H1 (cell line): Measurements from ENCODE around the gene ULK2. TPM values are rescaled to one million over a fixed set of nuclear protein-coding genes. Genes with fewer than 3 reads are reported as not detected.

Source experiments
- CTCF ChIA-PET: fragments of 300-600 bp; sonication (Branson Sonifier 250); formaldehyde crosslinking; loops from one replicate; lab custom pipeline; 2021; ENCODE audit not compliant: partially characterized antibody; lab: Charles Lee
- POLR2A ChIA-PET: fragments of 300-600 bp; sonication (Branson Sonifier 250); formaldehyde crosslinking; loops from one replicate; lab custom pipeline; 2021; ENCODE audit warnings: inconsistent platforms; ENCODE audit not compliant: partially characterized antibody; lab: Charles Lee
- DNase-seq, 2 experiments: peaks; one replicate each; pipeline versions ENCODE4 v3.0.0 to v3.0.0-alpha.2; 2010 to 2022; ENCODE audit warnings: low spot score in 2 of 2, low read depth in 1 of 2, mixed read lengths in 1 of 2
- FAIRE-seq: peaks from 2 replicates; lab custom pipeline; 2011; peaks lifted over from hg19 to GRCh38; lab: Jason Lieb, UNC
- H2AFZ ChIP-seq: 2 replicates; pipeline ENCODE4 v1.8.1; 2012; ENCODE audit warnings: low read length, inconsistent platforms
- H2AK5ac ChIP-seq: 2 replicates; pipeline ENCODE4 v1.6.1; 2013; ENCODE audit warnings: low read depth, low read length
- H2BK120ac ChIP-seq: replicated peaks from 2 replicates; pipeline ENCODE3; 2013; ENCODE audit warnings: low read depth, low read length, inconsistent platforms
- H2BK12ac ChIP-seq: 2 replicates; pipeline ENCODE4 v1.6.1; 2013; ENCODE audit warnings: low read depth, low read length
- H2BK15ac ChIP-seq: 2 replicates; pipeline ENCODE4 v1.6.1; 2013; ENCODE audit warnings: low read length
- H2BK20ac ChIP-seq: 2 replicates; pipeline ENCODE4 v1.6.1; 2013; ENCODE audit warnings: low read length
- H2BK5ac ChIP-seq: 2 replicates; pipeline ENCODE4 v1.6.1; 2013; ENCODE audit warnings: low read depth, low read length
- H3K14ac ChIP-seq: 2 replicates; pipeline ENCODE4 v1.6.1; 2013; ENCODE audit warnings: inconsistent platforms; ENCODE audit not compliant: insufficient read length
- H3K18ac ChIP-seq: 2 replicates; pipeline ENCODE4 v1.6.1; 2013; ENCODE audit warnings: low read length; ENCODE audit errors: extremely low read depth
- H3K23ac ChIP-seq: 2 replicates; pipeline ENCODE4 v1.6.1; 2013; ENCODE audit warnings: inconsistent platforms; ENCODE audit not compliant: insufficient read length
- H3K23me2 ChIP-seq: 2 replicates; pipeline ENCODE4 v1.6.1; 2013; ENCODE audit warnings: low read depth, low read length
- H3K27ac ChIP-seq: 2 replicates; pipeline ENCODE4 v1.6.1; 2011; ENCODE audit warnings: low read depth, low read length, inconsistent platforms
- H3K27me3 ChIP-seq, 4 experiments: replicated peaks in 1 of 4; 1 replicate in 1 of 4; 2 replicates in 3 of 4; pipeline versions ENCODE4 v1.6.1 to v1.8.1; 2011 to 2013; ENCODE audit warnings: low read length in 3 of 4, mild to moderate bottlenecking in 3 of 4, inconsistent platforms in 2 of 4, mixed read lengths in 2 of 4, moderate library complexity in 1 of 4; ENCODE audit not compliant: control insufficient read depth in 3 of 4, insufficient read depth in 3 of 4; ENCODE audit errors: extremely low read depth in 1 of 4
- H3K36me3 ChIP-seq, 4 experiments: 2 replicates each; pipeline versions ENCODE4 v1.6.1 to v1.8.1; 2011 to 2013; ENCODE audit warnings: mild to moderate bottlenecking in 4 of 4, low read length in 3 of 4, moderate library complexity in 2 of 4, control low read depth in 1 of 4, inconsistent platforms in 1 of 4; ENCODE audit not compliant: insufficient read depth in 4 of 4, control insufficient read depth in 2 of 4
- H3K4ac ChIP-seq: replicated peaks from 2 replicates; pipeline ENCODE3; 2013; ENCODE audit warnings: low read length, low read depth, mixed read lengths, inconsistent platforms; ENCODE audit not compliant: insufficient read length
- H3K4me1 ChIP-seq, 4 experiments: replicated peaks in 1 of 4; 1 replicate in 1 of 4; 2 replicates in 3 of 4; pipeline versions ENCODE4 v1.6.1 to v1.8.1; 2011 to 2013; ENCODE audit warnings: low read length in 3 of 4, inconsistent platforms in 2 of 4, mixed read lengths in 1 of 4; ENCODE audit not compliant: insufficient read depth in 4 of 4, control insufficient read depth in 3 of 4
- H3K4me2 ChIP-seq, 2 experiments: 2 replicates each; pipeline versions ENCODE4 v1.6.1 to v1.8.1; 2011 to 2013; ENCODE audit warnings: low read depth in 2 of 2, low read length in 2 of 2, control low read depth in 1 of 2, inconsistent platforms in 1 of 2, mild to moderate bottlenecking in 1 of 2; ENCODE audit not compliant: insufficient read depth in 1 of 2
- H3K4me3 ChIP-seq, 4 experiments: fragments of 200-600, 300-600 bp in 1 of 4; sonication (generic), shearing (Covaris generic), sonication (Bioruptor Twin) in 1 of 4; 2 replicates each; pipeline versions ENCODE4 v1.5.1 to v1.8.1; 2011 to 2016; ENCODE audit warnings: low read length in 4 of 4, low read depth in 3 of 4, control low read depth in 2 of 4, inconsistent platforms in 2 of 4, mild to moderate bottlenecking in 2 of 4, mixed read lengths in 1 of 4, moderate library complexity in 1 of 4; ENCODE audit not compliant: insufficient read depth in 2 of 4; ENCODE audit errors: extremely low read depth in 1 of 4
- H3K56ac ChIP-seq: replicated peaks from 2 replicates; pipeline ENCODE3; 2013; ENCODE audit warnings: low read depth, mild to moderate bottlenecking, mixed read lengths, low read length, inconsistent platforms; ENCODE audit not compliant: insufficient read length
- H3K79me1 ChIP-seq: 2 replicates; pipeline ENCODE4 v1.6.1; 2013; ENCODE audit warnings: low read depth, low read length, control low read depth
- H3K79me2 ChIP-seq, 2 experiments: 2 replicates each; pipeline versions ENCODE4 v1.6.1 to v1.8.1; 2012 to 2013; ENCODE audit warnings: low read length in 2 of 2, mild to moderate bottlenecking in 2 of 2, inconsistent platforms in 1 of 2; ENCODE audit not compliant: insufficient read depth in 2 of 2, control insufficient read depth in 1 of 2
- H3K9ac ChIP-seq, 4 experiments: replicated peaks in 1 of 4; 1 replicate in 1 of 4; 2 replicates in 3 of 4; pipeline versions ENCODE4 v1.6.1 to v1.8.1; 2011 to 2013; ENCODE audit warnings: low read depth in 3 of 4, low read length in 3 of 4, control low read depth in 2 of 4, mild to moderate bottlenecking in 2 of 4, moderate library complexity in 2 of 4, inconsistent platforms in 1 of 4; ENCODE audit errors: extremely low read depth in 1 of 4
- H3K9me3 ChIP-seq, 2 experiments: 2 replicates each; pipeline versions ENCODE4 v1.6.1 to v1.8.1; 2012 to 2013; ENCODE audit warnings: mild to moderate bottlenecking in 2 of 2, moderate library complexity in 2 of 2, control low read depth in 1 of 2, inconsistent platforms in 1 of 2, low read depth in 1 of 2, low read length in 1 of 2, mixed read lengths in 1 of 2; ENCODE audit not compliant: insufficient read depth in 2 of 2
- H4K20me1 ChIP-seq, 2 experiments: replicated peaks in 1 of 2; 2 replicates each; pipeline versions ENCODE3 to v1.8.1; 2011 to 2013; ENCODE audit warnings: inconsistent platforms in 2 of 2, low read length in 2 of 2, mild to moderate bottlenecking in 1 of 2; ENCODE audit not compliant: insufficient read depth in 2 of 2, control insufficient read depth in 1 of 2
- H4K5ac ChIP-seq: 2 replicates; pipeline ENCODE4 v1.6.1; 2013; ENCODE audit warnings: low read length, low read depth, mixed read lengths, inconsistent platforms; ENCODE audit not compliant: insufficient read length
- H4K8ac ChIP-seq: 2 replicates; pipeline ENCODE4 v1.8.0; 2013; ENCODE audit warnings: mild to moderate bottlenecking, moderate library complexity, low read length, inconsistent platforms; ENCODE audit not compliant: insufficient read depth; ENCODE audit errors: extremely low read depth
- H4K91ac ChIP-seq: replicated peaks from 2 replicates; pipeline ENCODE3; 2013; ENCODE audit warnings: low read length, mixed read lengths, inconsistent platforms; ENCODE audit not compliant: insufficient read length
- BACH1 ChIP-seq: IDR thresholded peaks from 2 replicates; pipeline ENCODE4 v1.6.1; 2012; ENCODE audit warnings: low read length, improper control_type of control experiment
- BCL11A ChIP-seq, 2 experiments: IDR thresholded peaks; one replicate each; pipeline ENCODE4 v1.6.1; 2011; ENCODE audit warnings: low read depth in 2 of 2, low read length in 2 of 2, mild to moderate bottlenecking in 2 of 2
- BRCA1 ChIP-seq: IDR thresholded peaks from 2 replicates; pipeline ENCODE4 v1.6.1; 2012; ENCODE audit warnings: low read depth, low read length, improper control_type of control experiment
- CBX5 ChIP-seq: fragments of 300-800, 300-1000 bp; sonication (generic); IDR thresholded peaks from 2 replicates; pipeline ENCODE4 v1.7.1; 2016; ENCODE audit warnings: antibody characterized with exemption, low read length, low read depth
- CBX8 ChIP-seq: fragments of 300-800, 300-1000 bp; sonication (generic); IDR thresholded peaks from 2 replicates; pipeline ENCODE4 v1.7.1; 2016; ENCODE audit warnings: low read depth, low read length, borderline replicate concordance
- CHD1 ChIP-seq: IDR thresholded peaks from 2 replicates; pipeline ENCODE4 v1.6.1; 2012; ENCODE audit warnings: low read depth, low read length, improper control_type of control experiment
- CHD2 ChIP-seq: IDR thresholded peaks from 2 replicates; pipeline ENCODE4 v1.6.1; 2012; ENCODE audit warnings: low read length, improper control_type of control experiment
- CREB1 ChIP-seq: IDR thresholded peaks from 2 replicates; pipeline ENCODE4 v1.6.1; 2012; ENCODE audit warnings: inconsistent platforms
- EZH2 ChIP-seq: fragments of 200-600 bp; sonication (generic); IDR thresholded peaks from 2 replicates; pipeline ENCODE4 v1.7.1; 2012; ENCODE audit warnings: low read depth, mild to moderate bottlenecking, moderate library complexity, low read length, inconsistent platforms; ENCODE audit not compliant: severe bottlenecking
- GABPA ChIP-seq: IDR thresholded peaks from 2 replicates; pipeline ENCODE4 v1.6.1; 2011; ENCODE audit warnings: mild to moderate bottlenecking, low read length, moderate library complexity, borderline replicate concordance; ENCODE audit not compliant: insufficient read depth
- HDAC6 ChIP-seq: IDR thresholded peaks from one replicate; pipeline ENCODE4 v1.7.1; 2012; ENCODE audit warnings: low read depth, mild to moderate bottlenecking, inconsistent platforms, low read length, moderate library complexity
- MAFK ChIP-seq: IDR thresholded peaks from 2 replicates; pipeline ENCODE4 v1.6.1; 2012; ENCODE audit warnings: low read depth, mild to moderate bottlenecking, improper control_type of control experiment, low read length
- SP2 ChIP-seq: IDR thresholded peaks from 2 replicates; pipeline ENCODE4 v1.6.1; 2012; ENCODE audit warnings: mild to moderate bottlenecking, low read length, inconsistent platforms
- TAF7 ChIP-seq: optimal IDR thresholded peaks from 2 replicates; pipeline ENCODE3; 2011; ENCODE audit warnings: low read depth, mild to moderate bottlenecking, inconsistent platforms, low read length, moderate library complexity, borderline replicate concordance
- WGBS, 2 experiments: shearing (Covaris generic) in 1 of 2; methylation state at CpG; one replicate each; pipeline versions ENCODE4 v1.1.6 to v1.1.7; 2013 to 2015; ENCODE audit warnings: low lambda C conversion rate in 2 of 2, mixed read lengths in 2 of 2, inconsistent platforms in 1 of 2, low coverage in 1 of 2, missing lambda C conversion rate in 1 of 2; ENCODE audit not compliant: insufficient replicate concordance in 2 of 2, insufficient coverage in 1 of 2, insufficient read length in 1 of 2; ENCODE audit errors: extremely low coverage in 1 of 2, missing lambda C conversion rate in 1 of 2; 5-methylcytosine and 5-hydroxymethylcytosine counted together
- polyA plus RNA-seq, 7 experiments: library from polyadenylated mRNA; depleted of rRNA in 3 of 7; stranded (reverse) in 5 of 7; unstranded in 2 of 7; fragments of >200 nt in 5 of 7; fragments of 200-250 nt in 2 of 7; gene quantifications; 1 replicate in 5 of 7; 2 replicates in 1 of 7; 4 replicates in 1 of 7; pipeline versions ENCODE4 v1.2.1 to v1.2.3, GENCODE V29; 2011 to 2013; ENCODE audit warnings: missing spikeins in 2 of 7, mixed read lengths in 2 of 7
- total RNA-seq: library from RNA; stranded (reverse); fragmentation: NEBNext Ultra II Directional; extraction: Animal tissue kit (Norgen Biotek cat#: 25700); gene quantifications from 2 replicates; pipeline ENCODE4 v1.2.1, GENCODE V29; 2021
- TF ChIP-seq, protein P1 (sequence below): IDR thresholded peaks from 2 replicates; pipeline ENCODE4 v1.6.1; 2012; ENCODE audit warnings: inconsistent platforms

The ULK2 gene
- total and polyA plus RNA-seq, 2 of the 8 experiments (the other 6 are each of a cell fraction or from before 2014, with no cell fraction given), result 5.3 to 9.8 TPM

DNA sequence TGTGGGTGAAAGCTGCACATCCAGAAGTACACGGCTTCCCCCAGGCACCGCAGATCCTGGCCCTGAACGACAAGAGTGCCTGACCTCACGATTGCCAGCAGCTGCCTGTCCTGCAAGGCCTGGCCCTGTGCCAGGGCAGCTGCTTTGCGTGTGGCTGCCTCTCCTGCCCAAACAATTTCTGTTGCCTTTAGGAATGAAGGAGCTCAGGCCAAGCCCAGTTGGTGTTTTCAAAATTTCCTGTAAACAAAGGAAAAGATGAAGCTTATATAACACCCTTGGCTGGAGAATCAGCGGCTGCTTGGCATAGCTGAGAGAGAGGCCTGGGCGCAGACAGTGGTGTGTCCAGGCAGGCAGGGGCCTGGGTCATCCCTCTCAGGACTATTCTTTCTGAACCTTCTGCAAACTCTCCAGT, 139.6 kb downstream of the ULK2 start:
- no peaks in the 10 kb centered on the region for H4K20me1 ChIP-seq
- no peak overlapping the region for H2AFZ ChIP-seq
- no peak overlapping the region for H3K14ac ChIP-seq
- no peak overlapping the region for H3K9ac ChIP-seq
- no peak overlapping the region for H3K27ac ChIP-seq
- no peak overlapping the region for H3K4ac ChIP-seq
- peak overlapping the region; percentile 53; the same call in 1 of the 2 replicates for H2AK5ac ChIP-seq
- H3K23ac ChIP-seq, result no peak overlapping the region
- no peak overlapping the region for H2BK120ac ChIP-seq
- H4K91ac ChIP-seq, result no peak overlapping the region
- H3K18ac ChIP-seq, result no peak overlapping the region
- no peaks in the 10 kb centered on the region for H3K36me3 ChIP-seq
- no peak overlapping the region for H4K5ac ChIP-seq
- no peak overlapping the region for H3K56ac ChIP-seq
- no peak overlapping the region for H2BK5ac ChIP-seq
- DNase-seq (no peak), FAIRE-seq (no peak)
- WGBS, 2 experiments, result 81% methylated on average over 4 of the region's 7 CpGs; no CpG with 5 or more reads in 1 of the 2 experiments
- no peaks in the 10 kb centered on the region for H3K79me1 ChIP-seq
- no peak overlapping the region for H2BK15ac ChIP-seq
- no peaks in the 10 kb centered on the region for H3K9me3 ChIP-seq
- ChIA-PET POLR2A (no interaction called here), CTCF (interaction anchor here (0.6 to 2.5 kb wide), 17 partner anchors 9 to 328 kb away, joined by 3 to 13 read pairs (median 4); no protein-coding TSS in a partner anchor)
- no peaks in the 10 kb centered on the region for H3K23me2 ChIP-seq
- no peaks in the 10 kb centered on the region for H3K4me1 ChIP-seq
- no peak overlapping the region for H4K8ac ChIP-seq
- H3K79me2 ChIP-seq, result no peaks in the 10 kb centered on the region
- H3K4me3 ChIP-seq, result no peak overlapping the region
- H2BK20ac ChIP-seq, result no peak overlapping the region
- H3K4me2 ChIP-seq, result no peak overlapping the region
- no peaks in the 10 kb centered on the region for H3K27me3 ChIP-seq
- H2BK12ac ChIP-seq, result no peak overlapping the region
- TF ChIP-seq EZH2 (no peak), MAFK (no peak), BACH1 (no peak), HDAC6 (no peak), BCL11A (IDR thresholded peaks at IDR 0.05; ENCODE audit: low read depth in 2 of 2, low read length in 2 of 2) (no peak), SP2 (no peak), CHD1 (no peak), GABPA (no peak), BRCA1 (no peak), CBX5 (no peak), CHD2 (no peak), TAF7 (no peak), CBX8 (no peak), CREB1 (no peak)
- TF ChIP-seq, protein P1, sequence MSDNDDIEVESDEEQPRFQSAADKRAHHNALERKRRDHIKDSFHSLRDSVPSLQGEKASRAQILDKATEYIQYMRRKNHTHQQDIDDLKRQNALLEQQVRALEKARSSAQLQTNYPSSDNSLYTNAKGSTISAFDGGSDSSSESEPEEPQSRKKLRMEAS, result no peak
